HK-2 (cell line): ENCODE data around the gene RMND1.

Experiments
- DNase-seq: peaks from one replicate; pipeline ENCODE4 v3.0.0-alpha.2; 2018; ENCODE audit not compliant: unreplicated experiment

Gene RMND1

DNA sequence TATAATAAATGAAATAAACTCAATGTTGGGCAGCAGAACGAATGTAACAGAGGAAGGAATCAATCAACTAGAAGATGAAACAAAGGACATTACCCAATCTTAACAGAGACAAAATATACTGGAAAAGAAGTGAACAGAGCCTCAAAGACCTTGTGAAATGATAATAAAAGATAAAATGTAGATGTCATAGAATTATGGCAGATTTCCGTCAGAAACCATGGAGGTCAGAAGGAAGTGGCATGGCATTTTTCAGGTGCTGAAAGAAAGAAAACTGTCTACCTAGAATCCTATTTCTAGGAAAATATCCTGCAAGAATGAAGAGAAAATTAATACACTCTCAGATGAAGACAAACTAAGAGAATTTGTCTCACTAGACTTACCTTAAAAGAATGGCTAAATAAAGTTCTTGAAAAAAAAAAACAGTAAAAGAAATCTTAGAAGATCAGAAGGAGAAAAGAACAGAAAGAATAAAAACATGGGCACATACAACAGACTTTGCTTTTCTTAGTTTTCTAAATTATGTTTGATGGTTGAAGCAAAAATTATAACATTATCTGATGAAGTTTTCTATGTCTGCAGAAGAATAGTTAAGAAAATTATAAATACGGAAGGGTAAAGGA lies 37.2 kb downstream of the RMND1 start:
- no peak for DNase-seq

DNA sequence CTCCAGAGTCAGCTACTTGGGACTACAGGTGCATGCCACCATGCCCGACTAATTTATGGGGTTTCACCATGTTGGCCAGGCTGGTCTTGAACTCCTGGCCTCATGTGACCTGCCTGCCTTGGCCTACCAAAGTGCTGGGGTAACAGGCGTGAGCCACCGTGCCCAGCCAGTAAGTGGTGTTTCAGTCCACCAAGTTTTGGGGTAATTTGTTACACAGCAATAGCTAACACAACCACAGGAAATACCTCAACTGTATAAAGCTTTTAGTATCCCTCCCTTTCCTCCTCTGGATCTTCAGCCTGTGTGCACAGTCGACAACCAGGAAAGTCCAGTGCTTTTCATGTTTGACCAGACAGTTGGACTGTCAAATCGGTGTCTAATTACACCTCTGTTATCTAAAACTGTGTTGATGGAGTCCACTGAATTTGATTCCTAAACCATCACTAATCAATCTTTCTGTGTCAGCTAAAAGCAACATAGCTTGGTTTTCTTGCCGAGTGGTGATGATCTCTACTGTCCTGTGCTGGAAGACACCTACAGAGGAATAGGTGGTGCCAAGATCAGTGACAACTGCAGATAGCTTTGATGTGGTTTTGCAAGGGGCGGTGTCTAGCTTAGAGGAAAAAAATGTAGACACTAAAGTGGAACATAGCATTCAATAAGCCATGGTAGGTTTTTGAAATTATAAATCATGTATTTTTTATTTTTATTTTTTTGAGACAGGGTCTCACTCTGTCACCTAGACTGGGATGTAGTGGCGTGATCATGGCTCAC lies 38.4 kb downstream of the RMND1 start:
- no peak for DNase-seq

GRCh38 chr6:151412909-151413308 lies 39.0 kb downstream of the RMND1 start:
- no peak for DNase-seq

GRCh38 chr6:151409679-151410078 lies 42.2 kb downstream of the RMND1 start:
- no peak for DNase-seq

GRCh38 chr6:151409260-151409659 lies 42.7 kb downstream of the RMND1 start:
- no peak for DNase-seq

- DNase-seq = no peak
Observed at GRCh38 chr6:151408858-151409257, 43.1 kb downstream of the RMND1 start.

DNA sequence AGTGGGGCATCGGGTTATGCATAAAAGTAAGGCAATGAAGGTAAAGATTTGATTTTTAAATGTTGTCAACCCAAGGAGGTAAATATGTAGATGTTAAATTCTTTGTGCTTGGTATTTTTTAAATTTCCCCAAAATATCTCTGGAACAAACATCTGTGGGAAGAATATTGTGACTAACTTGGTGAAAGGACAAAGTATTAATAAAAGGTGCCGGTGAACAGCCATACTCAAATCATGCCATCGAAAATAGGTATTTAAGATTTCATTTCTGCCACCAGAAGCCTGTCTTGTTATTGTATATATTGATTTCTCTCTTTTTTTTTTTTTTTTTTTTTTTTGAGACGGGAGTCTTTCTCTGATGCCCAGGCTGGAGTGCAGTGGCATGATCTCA lies 48.0 kb downstream of the RMND1 start:
- DNase-seq = no peak

DNA sequence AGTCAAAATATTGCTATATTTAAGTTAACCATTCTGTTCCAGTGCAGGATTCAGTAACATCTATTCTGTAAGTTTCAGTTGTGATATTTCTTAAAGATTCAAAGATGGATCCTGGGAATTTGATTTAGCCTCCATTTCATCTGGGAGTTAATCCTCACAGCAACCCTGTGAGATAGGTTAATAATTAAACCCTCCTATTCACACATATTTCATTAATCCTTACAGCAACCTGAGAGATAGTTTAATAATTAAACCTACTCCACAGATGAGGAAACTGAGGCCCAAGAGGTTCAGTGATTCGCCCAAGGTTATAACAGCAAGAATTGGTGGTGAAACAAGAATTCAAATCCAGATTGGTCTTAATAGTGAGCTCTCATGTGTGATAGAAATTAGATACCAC lies 49.7 kb downstream of the RMND1 start:
- DNase-seq = no peak

GRCh38 chr6:151400473-151400872 lies 51.5 kb downstream of the RMND1 start:
- DNase-seq = no peak

- DNase-seq = no peak
Observed at GRCh38 chr6:151399679-151400078, 52.2 kb downstream of the RMND1 start.

DNA sequence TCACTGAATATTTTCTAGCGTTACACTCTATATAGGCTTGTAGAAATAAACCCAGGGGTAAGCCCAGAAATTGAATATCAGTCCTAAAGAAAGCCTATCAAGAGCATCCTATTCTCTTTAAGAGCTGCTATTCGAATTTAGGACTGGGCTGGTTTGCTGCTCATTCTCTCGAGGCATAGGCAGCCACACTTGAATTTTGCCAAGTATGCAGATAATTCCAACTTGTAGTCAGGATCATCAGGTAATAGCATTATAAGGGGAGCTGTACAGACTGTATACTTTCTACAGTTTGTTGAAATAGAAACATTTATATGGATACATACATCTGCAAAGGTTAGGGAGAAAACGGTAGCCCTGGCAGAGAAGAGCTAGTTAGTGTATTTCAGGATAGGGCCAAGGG lies 58.5 kb downstream of the RMND1 start:
- no peak for DNase-seq

DNA sequence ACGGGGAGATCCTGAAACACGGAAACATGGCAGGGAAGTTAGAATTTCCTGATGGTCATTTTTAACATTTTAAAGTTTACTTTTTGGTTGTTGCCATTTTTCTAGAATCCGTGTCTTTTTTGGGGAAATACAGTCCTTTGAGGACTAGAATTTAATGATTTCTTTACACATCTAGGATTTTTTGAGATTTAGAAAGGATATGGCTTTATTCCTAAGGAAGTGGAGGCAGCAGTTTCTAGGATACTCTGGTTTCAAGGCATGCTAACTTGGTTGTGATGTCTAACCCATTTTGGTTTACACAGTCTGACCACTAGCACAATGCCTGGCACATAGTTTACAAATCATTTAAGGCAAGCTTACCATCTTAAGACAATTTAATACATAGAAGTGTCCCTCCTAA lies 59.5 kb downstream of the RMND1 start:
- DNase-seq = no peak

- DNase-seq = peak; percentile 76
Observed at GRCh38 chr6:151391471-151392413, 60.2 kb downstream of the RMND1 start, which contains the start of gene ZBTB2. ZBTB2 (minus strand) TSS chr6:151391559; CDS start chr6:151373637, 17,922 bp downstream.

DNA sequence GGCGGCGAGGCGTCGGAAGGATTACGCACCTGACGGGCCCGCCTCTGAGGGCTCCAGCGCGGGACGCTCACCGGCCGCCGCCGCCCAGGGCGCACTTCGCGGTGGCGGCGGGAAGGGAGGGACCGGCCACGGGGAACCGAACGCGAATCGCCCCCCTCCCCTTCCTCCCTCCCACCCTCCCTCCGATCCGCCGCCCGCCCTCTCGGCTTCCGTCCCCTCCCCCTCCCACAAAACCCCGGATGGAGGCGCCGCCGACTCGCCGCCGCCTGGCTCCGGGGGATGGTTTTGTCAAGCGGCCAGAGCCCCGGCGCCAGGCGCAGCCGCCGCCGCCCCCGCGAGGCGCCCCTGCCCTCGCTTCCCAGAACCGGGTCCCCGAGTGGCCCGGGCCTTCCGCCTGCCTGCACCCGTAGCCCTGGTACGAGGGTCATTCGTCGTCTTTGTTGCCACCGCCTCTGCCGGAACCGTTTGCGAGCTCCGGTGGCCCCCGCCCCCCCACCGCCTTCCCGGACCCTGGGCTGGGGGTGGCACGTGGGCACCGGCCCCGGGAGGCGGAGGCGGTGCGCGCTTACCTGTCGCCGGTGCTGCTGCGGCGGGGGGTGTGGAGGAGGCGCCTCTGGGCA lies 61.0 kb downstream of the RMND1 start:
- peak; percentile 67 for DNase-seq

GRCh38 chr6:151390276-151390850 lies 61.6 kb downstream of the RMND1 start:
- peak; percentile 99 for DNase-seq

DNA sequence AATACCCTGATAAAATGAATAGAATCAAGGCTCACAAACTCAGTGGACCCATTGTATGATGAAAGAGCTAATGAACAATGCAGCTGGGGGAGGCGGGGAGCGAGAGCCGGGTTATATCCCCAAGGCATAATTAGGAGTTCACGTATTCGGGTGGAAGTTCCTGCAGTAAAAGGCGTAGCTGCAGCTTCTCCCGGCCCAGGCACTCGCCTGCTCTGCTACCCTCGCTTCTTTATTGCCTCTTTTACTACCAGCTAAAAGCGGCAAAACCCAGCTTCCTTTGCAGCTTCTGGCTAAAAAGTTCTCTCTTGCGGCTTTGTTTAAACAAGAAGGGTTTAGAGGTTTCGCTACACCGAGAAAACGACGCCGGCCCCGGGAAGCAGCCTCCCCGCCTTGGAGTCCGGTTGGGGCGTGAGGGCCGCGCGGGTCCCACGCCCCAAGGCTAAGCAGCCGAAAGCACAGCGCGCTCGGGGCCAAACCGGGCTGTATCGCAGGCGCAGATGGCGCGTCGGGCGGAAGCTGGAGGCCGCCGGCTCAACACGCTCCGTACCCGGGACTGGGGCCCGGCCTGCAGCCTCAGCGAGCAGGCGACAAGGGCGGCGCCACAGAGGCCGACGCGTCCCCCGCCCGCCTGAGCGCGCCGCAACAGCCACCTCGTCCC lies 62.2 kb downstream of the RMND1 start:
- no peak for DNase-seq

GRCh38 chr6:151388997-151389617 lies 62.8 kb downstream of the RMND1 start:
- DNase-seq = no peak

GRCh38 chr6:151388236-151388635 lies 63.7 kb downstream of the RMND1 start:
- DNase-seq = no peak

- no peak for DNase-seq
Observed at GRCh38 chr6:151387175-151387970, 64.6 kb downstream of the RMND1 start.

- no peak for DNase-seq
Observed at GRCh38 chr6:151385177-151385576, 66.7 kb downstream of the RMND1 start.
